BLaER1 treated with 17β-estradiol and CSF1 and Interleukin-3, amounts not matched to agents 10 nM and 100 nM (cell line): ENCODE data around the gene PTPRD.
A peak's percentile ranks its signal among the peaks of the same experiment; 100 is the strongest.

Experiments used
- H3K27ac ChIP-seq, 11 experiments: shearing (Covaris generic); formaldehyde crosslinking; 2 replicates each; pipeline ENCODE4 v1.8.1; 2022
- H3K27me3 ChIP-seq, 11 experiments: shearing (Covaris generic); formaldehyde crosslinking; 2 replicates each; pipeline ENCODE4 v1.8.1; 2022
- H3K36me3 ChIP-seq, 11 experiments: shearing (Covaris generic); formaldehyde crosslinking; 2 replicates each; pipeline ENCODE4 v1.8.1; 2022
- H3K4me1 ChIP-seq, 10 experiments: shearing (Covaris generic); formaldehyde crosslinking; 2 replicates each; pipeline ENCODE4 v1.8.1; 2022
- H3K4me2 ChIP-seq, 11 experiments: shearing (Covaris generic); formaldehyde crosslinking; 2 replicates each; pipeline ENCODE4 v1.8.1; 2022
- H3K4me3 ChIP-seq, 10 experiments: shearing (Covaris generic); formaldehyde crosslinking; 2 replicates each; pipeline ENCODE4 v1.8.1; 2022
- H3K9ac ChIP-seq, 11 experiments: shearing (Covaris generic); formaldehyde crosslinking; 2 replicates each; pipeline ENCODE4 v1.8.1; 2022
- H3K9me3 ChIP-seq, 11 experiments: shearing (Covaris generic); formaldehyde crosslinking; replicated peaks in 1 of 11; 2 replicates each; pipeline ENCODE4 v1.8.1; 2022
- H4K20me1 ChIP-seq, 11 experiments: shearing (Covaris generic); formaldehyde crosslinking; 2 replicates each; pipeline ENCODE4 v1.8.1; 2022
- Cebpa-rat ChIP-seq, 11 experiments: shearing (Covaris generic); IDR thresholded peaks; 2 replicates each; pipeline ENCODE4 v1.8.1; 2022

The PTPRD gene

DNA sequence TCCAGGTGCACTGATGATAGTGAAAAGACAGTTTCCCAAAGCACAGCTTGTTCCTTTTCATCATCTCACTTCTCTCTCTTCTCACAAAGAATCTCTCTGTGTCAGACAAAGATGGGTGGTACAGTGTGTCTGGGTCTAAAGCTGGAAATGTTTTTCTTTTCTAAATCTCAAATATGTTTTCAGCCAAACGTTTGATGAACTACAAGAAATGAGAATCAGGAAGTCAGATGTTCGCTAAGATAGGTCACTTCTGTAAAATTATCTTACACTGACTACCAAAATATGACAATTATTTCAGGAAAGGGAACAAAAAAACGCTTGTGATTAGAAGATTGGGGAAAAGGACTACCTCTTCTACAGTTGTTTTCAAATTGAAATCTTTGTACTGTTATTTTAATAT lies 708.8 kb downstream of the PTPRD start:
- TF ChIP-seq Cebpa-rat (IDR thresholded peaks at IDR 0.05): no peak
- Histone ChIP-seq H4K20me1 (no peaks in the 10 kb centered on the region), H3K27me3 (no peaks in the 10 kb centered on the region), H3K4me2 (peak overlapping the region in 8 of 11 experiments; percentile 1 to 45 (median 21); a peak in 9 of 22 replicates), H3K36me3 (no peaks in the 10 kb centered on the region), H3K4me3 (no peak overlapping the region), H3K9ac (no peak overlapping the region), H3K4me1 (peaks cover 7 to 35% (median 21%) of the 10 kb centered on the region in 10 experiments; a peak in 15 of 20 replicates), H3K27ac (no peak overlapping the region), H3K9me3 (no peaks in the 10 kb centered on the region)

DNA sequence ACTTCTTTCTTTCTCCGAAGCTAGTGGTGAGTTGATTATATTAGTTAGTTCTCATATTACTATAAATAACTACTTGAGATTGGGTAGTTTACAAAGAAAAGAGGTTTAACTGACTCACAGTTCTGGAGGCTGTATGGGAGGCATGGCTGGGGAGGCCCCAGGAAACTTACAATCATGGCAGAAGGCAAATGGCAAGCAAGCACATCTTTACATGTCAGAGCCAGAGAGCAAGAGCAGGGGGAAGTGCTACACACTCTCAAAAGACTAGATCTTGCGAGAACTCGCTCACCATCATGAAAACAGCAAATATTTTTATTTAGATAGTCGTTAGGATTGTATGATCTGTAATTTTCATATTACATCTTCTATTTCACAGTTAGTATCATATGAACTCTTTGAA lies 711.2 kb downstream of the PTPRD start:
- TF ChIP-seq Cebpa-rat (IDR thresholded peaks at IDR 0.05): no peak
- Histone ChIP-seq H3K9ac (no peak overlapping the region), H3K4me3 (no peak overlapping the region), H3K36me3 (no peaks in the 10 kb centered on the region), H3K9me3 (no peaks in the 10 kb centered on the region), H4K20me1 (no peaks in the 10 kb centered on the region), H3K27me3 (no peaks in the 10 kb centered on the region), H3K4me1 (peaks cover 7 to 35% (median 21%) of the 10 kb centered on the region in 10 experiments; a peak in 15 of 20 replicates), H3K27ac (no peak overlapping the region), H3K4me2 (peak overlapping the region in 10 of 11 experiments; percentile 6 to 60 (median 50); a peak in 15 of 22 replicates)

DNA sequence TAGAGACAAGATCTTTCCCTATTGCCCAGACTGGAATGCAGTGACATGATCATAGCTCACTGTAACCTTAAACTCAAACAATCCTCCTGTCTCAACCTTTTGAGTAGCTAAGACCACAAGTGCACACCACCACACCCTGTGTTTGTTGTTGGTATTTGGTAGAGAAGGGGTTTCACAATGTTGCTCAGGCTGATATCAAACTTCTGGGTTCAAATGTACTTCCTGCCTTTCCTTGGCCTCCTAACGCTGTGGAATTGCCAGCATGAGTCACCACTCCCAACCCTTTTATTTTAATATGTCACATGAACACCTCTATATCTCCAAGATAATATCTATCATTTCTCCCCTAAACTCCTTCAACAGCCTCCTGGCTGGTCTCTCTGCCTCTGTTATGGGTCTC lies 719.0 kb downstream of the PTPRD start:
- Histone ChIP-seq H4K20me1 (no peaks in the 10 kb centered on the region), H3K27me3 (no peaks in the 10 kb centered on the region), H3K36me3 (no peaks in the 10 kb centered on the region), H3K4me1 (no peaks in the 10 kb centered on the region), H3K27ac (no peak overlapping the region), H3K4me2 (no peak overlapping the region), H3K9me3 (peaks cover 0 to 12% (median 0%) of the 10 kb centered on the region in 11 experiments; a peak in 2 of 22 replicates), H3K9ac (no peak overlapping the region), H3K4me3 (no peak overlapping the region)
- TF ChIP-seq Cebpa-rat (IDR thresholded peaks at IDR 0.05): no peak

- H3K9ac ChIP-seq: no peak overlapping the region
- no peak overlapping the region for H3K4me2 ChIP-seq
- no peaks in the 10 kb centered on the region for H3K27me3 ChIP-seq
- H3K9me3 ChIP-seq: peaks cover 0 to 12% (median 0%) of the 10 kb centered on the region in 11 experiments; a peak in 2 of 22 replicates
- H3K4me3 ChIP-seq: no peak overlapping the region
- no peak overlapping the region for H3K27ac ChIP-seq
- TF ChIP-seq Cebpa-rat (IDR thresholded peaks at IDR 0.05): no peak
- no peaks in the 10 kb centered on the region for H3K36me3 ChIP-seq
- no peaks in the 10 kb centered on the region for H4K20me1 ChIP-seq
- H3K4me1 ChIP-seq: peaks cover 7 to 10% (median 9%) of the 10 kb centered on the region in 10 experiments
Measured at GRCh38 chr9:9892217-9892616, 720.6 kb downstream of the PTPRD start.

DNA sequence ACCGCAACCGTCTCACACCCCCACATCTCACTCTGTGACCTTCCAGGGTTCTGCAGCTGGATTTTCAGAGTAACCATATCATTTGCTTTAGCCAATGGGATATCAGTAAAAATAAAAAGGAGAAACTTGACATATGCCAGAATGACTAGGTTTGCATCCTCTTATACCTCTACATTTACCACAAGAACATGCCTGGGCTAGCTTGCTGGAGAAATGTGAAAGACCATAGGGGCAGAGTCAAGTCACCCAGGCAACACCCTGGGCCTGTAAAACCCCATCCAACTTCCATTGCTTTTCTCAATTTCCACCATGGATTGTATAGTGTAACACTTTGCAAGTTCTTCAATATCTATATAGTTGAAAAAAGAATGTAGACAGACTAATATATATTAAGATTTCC lies 731.1 kb downstream of the PTPRD start:
- Histone ChIP-seq H3K9ac (no peak overlapping the region), H3K4me2 (no peak overlapping the region), H3K9me3 (peaks cover 0 to 7% (median 4%) of the 10 kb centered on the region in 11 experiments; a peak in 3 of 22 replicates), H3K4me3 (no peak overlapping the region), H3K36me3 (no peaks in the 10 kb centered on the region), H3K27me3 (no peaks in the 10 kb centered on the region), H3K4me1 (no peaks in the 10 kb centered on the region), H3K27ac (no peak overlapping the region), H4K20me1 (no peaks in the 10 kb centered on the region)
- no peak for TF ChIP-seq Cebpa-rat (IDR thresholded peaks at IDR 0.05)

- Histone ChIP-seq H3K4me1 (no peaks in the 10 kb centered on the region), H3K36me3 (no peaks in the 10 kb centered on the region), H3K9me3 (no peaks in the 10 kb centered on the region), H3K27me3 (no peaks in the 10 kb centered on the region), H4K20me1 (no peaks in the 10 kb centered on the region), H3K4me3 (no peak overlapping the region), H3K27ac (no peak overlapping the region), H3K9ac (no peak overlapping the region), H3K4me2 (no peak overlapping the region)
- TF ChIP-seq Cebpa-rat (IDR thresholded peaks at IDR 0.05): no peak
Measured at GRCh38 chr9:9874270-9874669, 738.5 kb downstream of the PTPRD start.

DNA sequence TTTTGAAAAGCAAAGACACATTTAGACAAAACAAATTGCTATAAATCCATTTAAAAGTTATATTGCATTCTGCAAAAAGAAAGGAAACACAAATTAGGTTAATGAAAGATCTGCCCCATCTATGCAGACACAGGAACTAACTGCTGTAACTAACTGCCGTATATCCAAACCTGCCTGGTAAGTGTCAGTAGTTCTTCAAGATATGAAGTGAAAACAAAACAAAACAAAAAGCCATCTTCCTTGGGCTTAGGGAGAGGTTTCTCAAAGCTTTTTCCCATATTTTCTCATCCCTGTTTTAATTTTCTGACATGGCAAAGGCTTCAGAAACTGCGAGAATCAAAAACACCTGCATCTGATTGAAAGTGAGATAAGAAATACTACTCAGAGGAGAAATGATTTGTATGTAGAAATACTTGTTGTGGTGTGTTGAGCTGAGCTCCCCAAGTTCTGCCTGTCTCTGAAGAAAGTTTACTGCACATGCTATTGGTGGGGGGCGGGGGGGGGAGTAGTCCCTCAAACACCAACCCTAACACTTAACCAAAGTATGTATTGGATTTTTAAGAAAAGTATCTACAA lies 750.5 kb downstream of the PTPRD start:
- no peaks in the 10 kb centered on the region for H3K36me3 ChIP-seq
- no peak overlapping the region for H3K27ac ChIP-seq
- H4K20me1 ChIP-seq: no peaks in the 10 kb centered on the region
- H3K9me3 ChIP-seq: no peaks in the 10 kb centered on the region
- H3K9ac ChIP-seq: no peak overlapping the region
- no peak for TF ChIP-seq Cebpa-rat (IDR thresholded peaks at IDR 0.05)
- no peaks in the 10 kb centered on the region for H3K4me1 ChIP-seq
- no peak overlapping the region for H3K4me2 ChIP-seq
- no peaks in the 10 kb centered on the region for H3K27me3 ChIP-seq
- no peak overlapping the region for H3K4me3 ChIP-seq

DNA sequence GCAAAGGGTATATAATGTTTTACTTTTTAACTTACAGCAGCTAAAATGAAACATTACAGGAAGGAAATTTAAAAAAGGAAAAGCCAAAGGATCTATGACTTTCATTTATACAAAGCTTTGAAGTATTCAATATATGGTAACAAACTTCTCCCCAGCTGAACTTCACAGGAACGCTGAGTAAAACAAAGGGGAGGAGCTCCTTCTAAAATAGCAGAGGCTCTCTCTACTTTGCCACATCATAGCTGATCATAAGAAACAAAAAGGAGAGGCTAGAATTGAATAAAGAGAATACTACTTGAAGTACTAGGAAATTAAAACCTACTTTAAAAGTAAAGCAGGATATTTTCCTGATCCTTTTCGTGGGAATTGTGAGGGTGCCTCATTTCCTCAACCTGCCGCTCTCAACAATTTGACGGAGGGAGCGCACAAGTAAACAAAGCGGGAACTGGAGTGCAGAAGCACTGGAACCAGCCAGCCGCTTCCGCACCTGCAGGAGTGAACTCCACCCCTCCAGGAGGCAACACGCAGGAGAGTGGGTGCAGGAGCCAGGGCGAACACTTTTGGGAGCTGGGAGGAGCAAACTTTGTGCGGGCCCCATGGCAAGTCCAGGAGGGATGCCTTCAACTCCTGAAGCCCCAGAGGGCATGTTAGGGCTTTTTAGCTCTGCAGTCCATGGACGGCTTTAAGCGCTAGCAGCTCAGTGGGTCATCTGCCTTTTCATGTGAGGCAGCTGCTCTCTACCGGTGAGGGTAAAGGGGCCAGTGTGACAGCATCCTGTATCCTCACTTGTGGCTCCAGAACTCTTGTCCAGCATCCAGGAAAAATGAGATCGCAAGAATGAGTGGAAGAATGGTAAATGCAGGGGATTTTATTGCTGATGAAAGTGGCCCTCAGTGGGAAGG lies 757.4 kb downstream of the PTPRD start:
- Histone ChIP-seq H4K20me1 (no peaks in the 10 kb centered on the region), H3K27me3 (no peaks in the 10 kb centered on the region), H3K9ac (no peak overlapping the region), H3K27ac (no peak overlapping the region), H3K9me3 (no peaks in the 10 kb centered on the region), H3K4me1 (peaks cover 0 to 6% (median 0%) of the 10 kb centered on the region in 10 experiments; a peak in 3 of 20 replicates), H3K4me3 (no peak overlapping the region), H3K4me2 (no peak overlapping the region), H3K36me3 (no peaks in the 10 kb centered on the region)
- TF ChIP-seq Cebpa-rat (IDR thresholded peaks at IDR 0.05): no peak

GRCh38 chr9:9847750-9848149 lies 765.1 kb downstream of the PTPRD start:
- no peaks in the 10 kb centered on the region for H4K20me1 ChIP-seq
- H3K4me3 ChIP-seq: no peak overlapping the region
- no peaks in the 10 kb centered on the region for H3K27me3 ChIP-seq
- peaks cover 4 to 21% (median 9%) of the 10 kb centered on the region in 10 experiments; a peak in 15 of 20 replicates for H3K4me1 ChIP-seq
- H3K4me2 ChIP-seq: peak overlapping the region in 3 of 11 experiments; percentile 10 to 42 (median 26); a peak in 6 of 22 replicates
- no peaks in the 10 kb centered on the region for H3K36me3 ChIP-seq
- no peak overlapping the region for H3K9ac ChIP-seq
- 0 out of 22 replicates have a peak overlapping the region, but pooled peaks of 1 of the 11 experiments have one; percentile 4 for H3K27ac ChIP-seq
- TF ChIP-seq Cebpa-rat (IDR thresholded peaks at IDR 0.05): no peak
- H3K9me3 ChIP-seq: no peaks in the 10 kb centered on the region
